Measurements from ENCODE around the gene PLCH1. TPM values are rescaled to one million over a fixed set of nuclear protein-coding genes. Genes with fewer than 3 reads are reported as not detected.

Gene PLCH1
- total and polyA plus RNA-seq, 10 of the 15 experiments (the other 5 are each of a cell fraction or from before 2014, with no cell fraction given): 0.03 to 0.22 (median 0.04) TPM; not detected in 5

DNA sequence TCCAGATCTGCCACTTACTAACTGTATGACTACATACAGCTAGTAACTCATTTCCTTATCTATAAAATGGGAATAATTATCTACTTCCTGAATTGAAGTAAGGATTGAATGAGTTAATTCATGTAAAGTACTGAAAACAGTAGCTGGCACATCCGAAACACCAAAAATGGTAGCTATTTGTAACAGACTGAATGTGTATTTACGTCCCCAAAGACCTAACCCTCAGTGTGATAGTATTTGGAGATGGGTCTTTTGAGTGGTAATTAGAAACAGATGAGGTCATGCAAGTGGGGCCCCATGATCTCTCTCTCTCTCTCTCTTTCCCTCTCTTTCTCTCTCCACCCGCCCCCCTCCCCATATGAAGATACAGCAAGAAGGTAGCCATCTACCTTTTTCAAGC, 146.2 kb downstream of the PLCH1 start:
- SMC1A ChIA-PET (ENCODE audit: uncharacterized antibody, unreplicated experiment): interaction anchor here (0.6 to 1.3 kb wide), 3 partner anchors 10 to 1266 kb away, joined by 3 to 7 read pairs (median 3); no protein-coding TSS in a partner anchor
- Histone ChIP-seq H3K9me3 (replicated peaks; ENCODE audit: control insufficient read depth, insufficient read depth, low read length) (no peaks in the 10 kb centered on the region), H3K4me1 (ENCODE audit: control insufficient read depth, insufficient read depth, low read length) (no peaks in the 10 kb centered on the region), H2AFZ (ENCODE audit: control insufficient read depth, low read depth, low read length) (no peak overlapping the region), H3K4me2 (ENCODE audit: control insufficient read depth, insufficient read depth) (no peak overlapping the region), H4K20me1 (ENCODE audit: control insufficient read depth, insufficient read depth) (no peaks in the 10 kb centered on the region), H3K27ac (ENCODE audit: control insufficient read depth, insufficient read depth) (no peak overlapping the region), H3K79me2 (ENCODE audit: control insufficient read depth, insufficient read depth, low read length) (no peaks in the 10 kb centered on the region), H3K27me3 (replicated peaks in 1 of 2; ENCODE audit: control insufficient read depth in 2 of 2, insufficient read depth in 2 of 2, low read length in 1 of 2) (peaks cover 0 to 6% of the 10 kb centered on the region in 2 experiments; a peak in 1 of 4 replicates), H3K36me3 (ENCODE audit: control insufficient read depth in 2 of 2, insufficient read depth in 2 of 2, low read length in 1 of 2) (no peaks in the 10 kb centered on the region), H3K9ac (ENCODE audit: control insufficient read depth, insufficient read depth, low read length) (no peak overlapping the region), H3K4me3 (no peak overlapping the region)
- BruUV-seq (replicated peaks): no TSS peak
- ATAC-seq (no peak), DNase-seq (ENCODE audit: low read depth, low spot score) (no peak), FAIRE-seq (no peak)
- intact Hi-C loops (cut with micrococcal nuclease; ENCODE audit: unreplicated experiment): no loop called here
- POLR2A ChIA-PET: no interaction called here
- no peak for TF ChIP-seq MEF2B (IDR thresholded peaks at IDR 0.05; ENCODE audit: partially characterized antibody, poor library complexity, severe bottlenecking)
- no peak for TF ChIP-seq EP300 (IDR thresholded peaks at IDR 0.05; ENCODE audit: borderline replicate concordance in 1 of 2, control insufficient read depth in 1 of 2, low read depth in 2 of 2, low read length in 2 of 2)
- no peak for TF ChIP-seq ZNF687 (IDR thresholded peaks at IDR 0.05)
- TF ChIP-seq RB1 (IDR thresholded peaks at IDR 0.05; ENCODE audit: borderline replicate concordance): no peak
- TF ChIP-seq CBX3 (IDR thresholded peaks at IDR 0.05; ENCODE audit: borderline replicate concordance, low read depth): no peak
- no peak for TF ChIP-seq SUZ12 (IDR thresholded peaks at IDR 0.05; ENCODE audit: unreplicated experiment)
- TF ChIP-seq, protein P1, sequence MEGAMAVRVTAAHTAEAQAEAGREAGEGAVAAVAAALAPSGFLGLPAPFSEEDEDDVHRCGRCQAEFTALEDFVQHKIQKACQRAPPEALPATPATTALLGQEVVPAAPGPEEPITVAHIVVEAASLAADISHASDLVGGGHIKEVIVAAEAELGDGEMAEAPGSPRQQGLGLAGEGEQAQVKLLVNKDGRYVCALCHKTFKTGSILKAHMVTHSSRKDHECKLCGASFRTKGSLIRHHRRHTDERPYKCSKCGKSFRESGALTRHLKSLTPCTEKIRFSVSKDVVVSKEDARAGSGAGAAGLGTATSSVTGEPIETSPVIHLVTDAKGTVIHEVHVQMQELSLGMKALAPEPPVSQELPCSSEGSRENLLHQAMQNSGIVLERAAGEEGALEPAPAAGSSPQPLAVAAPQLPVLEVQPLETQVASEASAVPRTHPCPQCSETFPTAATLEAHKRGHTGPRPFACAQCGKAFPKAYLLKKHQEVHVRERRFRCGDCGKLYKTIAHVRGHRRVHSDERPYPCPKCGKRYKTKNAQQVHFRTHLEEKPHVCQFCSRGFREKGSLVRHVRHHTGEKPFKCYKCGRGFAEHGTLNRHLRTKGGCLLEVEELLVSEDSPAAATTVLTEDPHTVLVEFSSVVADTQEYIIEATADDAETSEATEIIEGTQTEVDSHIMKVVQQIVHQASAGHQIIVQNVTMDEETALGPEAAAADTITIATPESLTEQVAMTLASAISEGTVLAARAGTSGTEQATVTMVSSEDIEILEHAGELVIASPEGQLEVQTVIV (IDR thresholded peaks at IDR 0.05; ENCODE audit: borderline replicate concordance, partially characterized antibody): no peak
- TF ChIP-seq, protein P2, sequence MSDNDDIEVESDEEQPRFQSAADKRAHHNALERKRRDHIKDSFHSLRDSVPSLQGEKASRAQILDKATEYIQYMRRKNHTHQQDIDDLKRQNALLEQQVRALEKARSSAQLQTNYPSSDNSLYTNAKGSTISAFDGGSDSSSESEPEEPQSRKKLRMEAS (IDR thresholded peaks at IDR 0.05; ENCODE audit: low read depth, low read length): no peak
- TF ChIP-seq FOXM1 (IDR thresholded peaks at IDR 0.05; ENCODE audit: low read depth, low read length): no peak
- TF ChIP-seq, protein P3, sequence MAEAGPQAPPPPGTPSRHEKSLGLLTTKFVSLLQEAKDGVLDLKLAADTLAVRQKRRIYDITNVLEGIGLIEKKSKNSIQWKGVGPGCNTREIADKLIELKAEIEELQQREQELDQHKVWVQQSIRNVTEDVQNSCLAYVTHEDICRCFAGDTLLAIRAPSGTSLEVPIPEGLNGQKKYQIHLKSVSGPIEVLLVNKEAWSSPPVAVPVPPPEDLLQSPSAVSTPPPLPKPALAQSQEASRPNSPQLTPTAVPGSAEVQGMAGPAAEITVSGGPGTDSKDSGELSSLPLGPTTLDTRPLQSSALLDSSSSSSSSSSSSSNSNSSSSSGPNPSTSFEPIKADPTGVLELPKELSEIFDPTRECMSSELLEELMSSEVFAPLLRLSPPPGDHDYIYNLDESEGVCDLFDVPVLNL (IDR thresholded peaks at IDR 0.05; ENCODE audit: low read depth, low read length): no peak
- RAD21 ChIA-PET (ENCODE audit: unreplicated experiment): no interaction called here
- CTCF ChIA-PET: no interaction called here
- in situ Hi-C loops (cut with MboI): no loop called here
- 6% methylated on average over 3 of the region's 3 CpGs for WGBS (ENCODE audit: insufficient coverage, insufficient replicate concordance, low lambda C conversion rate, missing lambda C conversion rate)
